ENCODE data around the gene CLIC1. TPM values are rescaled to one million over a fixed set of nuclear protein-coding genes. Genes with fewer than 3 reads are reported as not detected.

CLIC1 gene
- 100 to 1,000 TPM in 11 of 12 donors, not detected in 1; 100 to 194 (median 129) TPM for polyA plus RNA-seq (ENCODE audit: insufficient read length in 12 of 12)
- long read RNA-seq, donor 1, transcript CLIC1-208 (6 exons, 1,254 nt), result major isoform, 289 of 488 reads
- long read RNA-seq, donor 1, transcript CLIC1-210 (7 exons, 1,098 nt), result minor isoform, 5 of 488 reads
- long read RNA-seq, donor 1, partial matches to known transcripts, result 180 of 488 reads
- long read RNA-seq, donor 1, other reads (novel, unspliced or antisense), result 13 of 488 reads
- long read RNA-seq, donor 2, transcript CLIC1-208 (6 exons, 1,254 nt), result major isoform, 84 of 101 reads
- long read RNA-seq, donor 2, partial matches to known transcripts, result 15 of 101 reads
- long read RNA-seq, donor 2, other reads (novel, unspliced or antisense), result 0 of 101 reads
- long read RNA-seq, donor 3, transcript CLIC1-208 (6 exons, 1,254 nt), result major isoform, 33 of 39 reads
- long read RNA-seq, donor 3, partial matches to known transcripts, result 5 of 39 reads
- long read RNA-seq, donor 3, other reads (novel, unspliced or antisense), result 0 of 39 reads
- long read RNA-seq, donor 4, transcript CLIC1-208 (6 exons, 1,254 nt), result major isoform, 38 of 38 reads
- long read RNA-seq, donor 4, partial matches to known transcripts, result 0 of 38 reads
- long read RNA-seq, donor 4, other reads (novel, unspliced or antisense), result 0 of 38 reads
- long read RNA-seq, donor 5, transcript CLIC1-208 (6 exons, 1,254 nt), result major isoform, 91 of 119 reads
- long read RNA-seq, donor 5, partial matches to known transcripts, result 27 of 119 reads
- long read RNA-seq, donor 5, other reads (novel, unspliced or antisense), result 0 of 119 reads
- long read RNA-seq, donor 6, transcript CLIC1-208 (6 exons, 1,254 nt), result major isoform, 50 of 60 reads
- long read RNA-seq, donor 6, partial matches to known transcripts, result 9 of 60 reads
- long read RNA-seq, donor 6, other reads (novel, unspliced or antisense), result 0 of 60 reads
- long read RNA-seq, donor 7, transcript CLIC1-208 (6 exons, 1,254 nt), result major isoform, 36 of 36 reads
- long read RNA-seq, donor 7, partial matches to known transcripts, result 0 of 36 reads
- long read RNA-seq, donor 7, other reads (novel, unspliced or antisense), result 0 of 36 reads
- long read RNA-seq, donor 8, transcript CLIC1-208 (6 exons, 1,254 nt), result major isoform, 54 of 94 reads
- long read RNA-seq, donor 8, partial matches to known transcripts, result 40 of 94 reads
- long read RNA-seq, donor 8, other reads (novel, unspliced or antisense), result 0 of 94 reads
- long read RNA-seq, donor 9, transcript CLIC1-208 (6 exons, 1,254 nt), result major isoform, 66 of 86 reads
- long read RNA-seq, donor 9, partial matches to known transcripts, result 19 of 86 reads
- long read RNA-seq, donor 9, other reads (novel, unspliced or antisense), result 0 of 86 reads
- long read RNA-seq, donor 10, transcript CLIC1-208 (6 exons, 1,254 nt), result major isoform, 72 of 80 reads
- long read RNA-seq, donor 10, partial matches to known transcripts, result 6 of 80 reads
- long read RNA-seq, donor 10, other reads (novel, unspliced or antisense), result 0 of 80 reads
- long read RNA-seq, donor 11, transcript CLIC1-208 (6 exons, 1,254 nt), result major isoform, 91 of 140 reads
- long read RNA-seq, donor 11, partial matches to known transcripts, result 48 of 140 reads
- long read RNA-seq, donor 11, other reads (novel, unspliced or antisense), result 0 of 140 reads

DNA sequence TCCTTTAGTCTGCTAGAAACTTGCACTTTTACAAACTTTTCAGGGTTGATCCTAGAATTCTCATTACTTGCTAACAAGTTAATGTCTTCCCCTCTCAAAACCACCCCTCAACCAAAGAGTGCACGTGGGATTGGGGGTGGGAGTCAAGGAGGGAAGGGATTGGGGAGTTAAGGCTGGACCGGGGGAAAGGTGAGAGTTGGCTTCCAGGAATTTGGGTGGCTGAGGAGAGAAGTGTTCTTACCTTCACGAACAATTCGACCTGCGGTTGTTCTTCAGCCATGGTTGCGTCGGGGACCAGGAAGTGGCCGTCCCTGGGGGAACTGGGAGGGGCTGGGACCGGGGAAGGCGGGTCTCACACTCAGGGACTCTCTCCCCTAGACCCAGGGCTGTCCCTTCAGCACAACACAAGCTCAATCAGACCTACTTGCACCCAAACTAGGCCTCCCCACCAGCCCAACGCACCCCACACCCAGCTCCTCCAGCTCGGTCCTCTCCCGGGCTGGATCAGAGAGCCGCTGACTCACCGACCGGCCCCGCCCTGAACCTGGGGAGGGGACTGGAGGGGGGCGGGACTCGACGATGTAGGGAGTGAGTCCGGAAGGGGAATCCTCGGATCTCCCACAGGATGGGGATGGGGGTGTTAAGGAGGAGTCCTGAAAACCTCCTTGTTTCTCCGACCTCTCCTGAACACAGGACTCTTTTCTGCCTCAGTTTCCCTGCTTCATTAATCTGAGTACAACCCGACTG, at the start of gene CLIC1:
TSS of gene CLIC1 (minus strand) at position 510 of the 747 bp plus-strand sequence. CDS start at position 280, 230 bp downstream.
- DNase-seq, result peak; percentile 85

DNA sequence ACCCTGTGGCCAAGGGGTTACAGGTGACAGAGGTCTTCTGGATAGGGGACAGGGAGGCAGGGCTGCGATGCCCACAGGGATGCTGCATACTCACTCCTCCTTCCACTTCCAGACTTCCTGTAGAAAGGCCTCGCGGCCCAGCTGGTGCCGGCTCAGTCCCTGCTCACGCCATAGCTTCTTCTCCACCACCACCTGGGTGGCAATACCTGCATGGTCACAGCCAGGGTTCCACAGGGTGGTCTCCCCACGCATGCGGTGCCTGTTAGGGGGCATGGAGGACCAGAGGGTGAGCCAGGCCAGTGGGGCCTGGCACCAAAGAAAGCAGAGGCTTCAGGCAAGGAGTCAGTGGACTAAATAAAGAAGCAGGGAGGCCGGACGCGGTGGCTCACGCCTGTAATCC, 49.1 kb upstream of the CLIC1 start:
- no peak for DNase-seq

DNA sequence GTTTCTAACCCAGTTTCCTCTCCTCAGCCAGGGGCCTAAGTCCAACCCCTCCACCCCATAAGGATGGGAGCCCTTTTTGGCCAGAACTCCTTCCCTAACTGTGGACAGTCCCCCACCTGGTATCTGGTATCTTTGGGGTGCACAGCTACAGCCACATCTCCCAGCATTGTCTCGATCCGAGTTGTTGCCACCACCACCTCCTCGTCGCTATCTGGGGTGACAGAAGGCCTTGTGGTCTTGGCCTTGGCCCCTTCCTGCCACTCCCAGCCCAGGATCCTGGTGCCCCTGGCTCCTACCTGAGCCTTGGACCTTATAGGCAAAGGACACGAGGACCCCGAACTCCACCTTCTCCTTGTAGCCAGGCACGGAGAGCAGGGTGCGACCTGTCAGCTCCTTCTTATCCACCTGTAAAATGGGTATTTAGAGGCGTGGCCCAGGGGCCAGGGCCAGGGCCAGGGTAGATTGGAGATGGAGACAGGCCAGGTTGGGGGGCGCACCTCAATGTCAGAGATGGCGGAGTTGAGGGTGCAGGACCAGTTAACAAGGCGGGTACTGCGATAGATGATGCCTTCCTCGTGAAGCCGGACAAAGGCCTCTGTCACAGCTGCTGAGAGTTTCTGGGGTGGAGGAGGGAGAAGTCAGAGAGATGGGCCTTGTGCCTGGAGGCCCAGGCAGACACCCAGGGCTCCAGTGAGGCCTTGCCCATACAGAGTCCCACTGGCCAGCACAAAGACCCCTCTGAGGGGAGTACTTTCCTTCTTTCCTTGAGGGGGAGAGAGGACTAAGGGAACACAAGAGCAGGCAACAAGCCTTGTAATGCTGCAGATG, 48.0 kb upstream of the CLIC1 start:
- no peak for DNase-seq

DNA sequence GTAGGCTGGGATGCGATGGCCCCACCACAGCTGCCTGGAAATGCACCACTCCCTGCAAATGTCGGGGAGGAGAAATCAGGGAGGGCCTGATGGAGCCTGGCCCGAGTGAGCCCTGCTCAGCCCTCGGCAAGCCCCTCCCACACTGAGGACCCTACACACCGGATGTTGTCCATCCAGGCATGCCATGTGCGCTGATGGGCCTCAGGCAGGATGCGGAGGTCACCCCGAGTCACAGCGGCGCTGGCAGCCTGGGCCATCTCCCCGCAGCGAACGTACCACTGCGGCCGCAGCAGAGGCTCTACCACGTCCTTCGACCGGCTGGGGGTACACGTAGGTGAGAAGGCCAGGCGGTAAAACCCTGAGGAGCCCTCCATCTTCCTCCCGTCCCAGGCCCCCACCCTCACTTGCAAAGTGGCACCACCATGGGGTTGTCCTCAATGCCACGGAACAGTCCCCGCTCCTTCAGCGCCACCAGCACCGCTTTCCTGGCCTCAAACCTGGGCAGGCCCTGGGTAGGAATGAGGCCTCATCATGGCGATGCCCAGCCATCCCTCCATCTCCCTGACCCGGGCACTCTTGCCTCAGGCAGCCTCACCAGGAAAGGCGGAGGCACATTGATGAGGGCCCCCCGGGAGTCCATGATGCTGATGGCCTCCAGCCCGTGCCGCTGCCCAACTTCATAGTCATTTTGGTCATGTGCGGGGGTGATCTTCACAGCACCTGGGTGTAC, 46.0 kb upstream of the CLIC1 start:
- DNase-seq, result no peak

DNA sequence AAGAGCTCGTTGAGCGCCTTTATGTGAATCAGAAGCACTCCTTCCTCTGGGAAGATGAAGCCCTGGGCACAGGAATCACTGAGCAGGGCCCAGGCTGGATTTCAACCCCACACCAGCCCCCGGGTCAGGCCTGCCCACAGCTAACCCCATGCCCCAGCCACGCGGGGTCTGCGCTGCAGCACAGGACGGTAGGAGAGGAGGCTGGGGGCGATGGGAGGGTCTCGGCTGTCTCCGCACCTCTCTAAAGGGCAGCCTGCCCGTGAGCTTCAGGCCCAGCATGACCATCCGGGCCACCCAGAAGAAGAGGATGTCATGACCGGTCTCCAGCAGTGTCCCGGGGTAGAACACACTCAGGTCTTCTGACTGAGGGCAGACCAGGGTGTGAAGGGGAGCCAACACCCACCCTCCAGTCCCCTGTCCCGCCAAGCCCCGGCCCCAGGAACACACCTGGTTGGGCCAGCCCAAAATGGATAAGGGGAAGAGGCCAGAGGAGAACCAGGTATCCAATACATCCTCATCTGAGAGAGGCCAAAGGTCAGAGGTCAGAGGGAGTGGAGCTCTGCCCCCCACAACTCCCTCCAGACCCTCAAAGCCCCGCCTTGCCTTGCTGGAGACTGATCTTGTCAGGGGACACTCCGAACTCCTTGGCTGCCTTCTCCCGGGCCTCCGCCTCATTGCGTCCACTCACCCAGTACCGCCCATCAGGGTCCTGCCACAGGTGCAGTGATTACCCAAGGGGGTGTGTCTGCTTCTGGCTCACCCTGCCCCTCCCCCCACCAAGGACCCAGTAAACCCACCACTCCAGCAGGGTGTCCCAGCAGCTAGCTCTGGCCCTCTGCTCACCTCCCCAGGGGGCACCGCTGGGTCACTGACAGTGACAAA, 45.2 kb upstream of the CLIC1 start:
- DNase-seq, result no peak

DNA sequence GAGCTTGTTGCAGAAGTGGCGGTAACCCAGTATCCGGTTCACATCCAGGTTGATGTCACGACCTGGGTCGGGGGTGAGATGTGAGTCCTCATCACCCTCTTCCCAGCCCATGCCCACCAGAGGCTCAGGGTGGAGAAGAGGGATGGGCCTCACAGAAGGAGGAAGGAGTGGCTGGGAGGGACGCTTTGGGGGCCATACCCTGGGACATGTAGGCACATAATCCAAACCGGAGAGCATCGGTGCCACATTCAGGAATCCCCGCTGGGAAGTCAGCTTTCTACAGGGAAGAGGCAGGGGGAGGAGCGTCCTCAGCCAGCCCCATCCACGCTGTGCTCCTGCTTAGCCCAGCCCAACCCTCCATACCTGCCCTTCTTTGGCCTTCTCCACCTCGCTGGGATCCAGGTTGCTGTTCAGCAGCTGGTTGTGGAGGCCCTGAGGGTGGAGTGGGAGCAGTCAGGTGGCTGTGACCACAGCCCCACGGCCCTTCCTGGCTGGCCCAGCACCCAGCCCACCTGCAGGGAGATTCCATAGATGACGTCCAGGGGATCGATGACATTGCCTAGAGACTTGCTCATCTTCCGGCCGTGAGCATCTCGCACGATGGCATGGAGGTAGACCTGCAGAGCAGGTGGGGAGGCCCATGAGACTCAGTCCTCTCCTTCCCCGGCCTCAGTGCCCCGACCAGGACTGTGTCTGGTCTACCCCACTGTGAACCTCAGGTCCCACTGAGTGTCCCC, 44.3 kb upstream of the CLIC1 start:
- DNase-seq, result no peak

DNA sequence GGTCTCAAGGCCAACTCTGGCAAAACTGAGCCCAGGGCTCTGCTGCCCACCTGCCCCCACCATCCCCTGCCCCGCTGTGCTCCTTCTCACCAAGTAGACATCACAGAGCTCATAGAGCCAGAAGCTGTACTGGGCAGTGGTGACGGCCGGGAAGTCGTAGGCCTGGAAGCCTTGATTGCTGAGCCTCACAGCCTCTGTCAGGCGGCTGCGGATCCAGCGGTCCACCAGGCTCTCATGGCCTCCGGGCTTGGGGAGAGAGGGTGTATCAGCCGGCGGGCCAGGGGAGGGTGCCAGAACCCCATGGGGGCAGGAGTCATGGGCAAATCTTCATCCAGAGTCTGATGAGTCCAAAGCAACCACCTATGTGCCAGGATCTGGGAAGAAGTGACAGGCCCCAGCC, 43.6 kb upstream of the CLIC1 start:
- DNase-seq, result no peak

DNA sequence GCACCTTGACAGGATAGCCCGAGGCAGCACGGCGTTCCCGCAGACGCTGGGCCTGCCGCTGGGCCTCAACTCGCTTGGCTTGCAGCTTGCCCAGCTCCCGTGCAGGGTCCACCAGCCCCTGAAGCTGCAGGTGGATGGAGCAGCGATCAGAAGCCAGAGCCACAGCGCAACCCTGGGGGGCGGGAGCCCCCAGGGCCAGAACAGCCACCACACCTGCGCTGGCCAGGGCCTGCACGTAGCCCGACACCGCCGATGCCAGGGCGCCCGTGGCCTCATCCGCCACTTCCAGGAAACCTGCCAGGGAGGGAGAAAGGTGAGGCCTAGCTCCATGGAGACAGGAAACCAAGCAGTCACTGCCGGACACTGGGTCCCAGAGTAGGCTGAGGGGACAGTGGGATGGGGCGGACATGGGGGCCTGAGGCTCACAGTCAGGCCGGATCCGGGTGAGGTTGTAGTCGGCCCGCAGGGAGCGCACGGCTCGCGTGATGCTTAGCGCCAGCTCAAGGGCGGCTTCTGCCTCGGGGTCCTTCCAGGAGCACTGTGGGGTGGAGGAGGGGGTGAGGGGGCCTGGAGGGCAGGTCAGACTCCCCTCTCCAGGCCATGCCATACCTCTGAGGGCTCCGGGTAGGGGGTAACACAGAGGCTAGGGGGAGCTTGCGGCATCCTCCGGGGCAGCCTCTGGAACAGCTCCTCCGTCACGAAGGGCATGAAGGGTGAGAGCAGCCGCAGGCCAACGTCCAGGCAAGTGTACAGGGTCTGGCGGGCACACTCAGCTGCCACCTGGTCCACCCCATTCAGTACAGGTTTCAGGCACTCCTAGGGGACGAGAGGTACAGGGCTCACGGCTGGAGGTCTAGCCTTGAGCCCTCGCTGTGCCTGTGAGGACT, 42.9 kb upstream of the CLIC1 start:
- DNase-seq, result no peak

DNA sequence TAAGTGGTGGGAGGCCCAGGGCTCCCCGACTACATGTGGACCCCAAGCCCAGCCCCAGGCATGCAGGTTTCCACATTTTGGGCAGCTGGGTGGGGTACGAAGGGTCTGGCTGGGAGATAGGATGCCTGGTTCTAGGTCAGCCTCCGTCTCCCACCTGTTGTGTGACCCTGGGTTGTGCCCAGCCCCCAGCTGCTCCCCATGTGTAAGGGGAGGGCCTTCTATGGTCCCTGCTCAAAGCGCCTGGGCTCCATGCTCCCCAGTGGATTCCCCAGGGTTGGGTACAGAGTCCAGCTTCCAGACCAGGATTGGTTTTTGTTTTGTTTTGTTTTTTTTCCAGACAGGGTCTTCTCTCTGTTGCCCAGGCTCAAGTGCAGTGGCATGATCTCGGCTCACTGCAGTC, 41.9 kb upstream of the CLIC1 start:
- no peak for DNase-seq

DNA sequence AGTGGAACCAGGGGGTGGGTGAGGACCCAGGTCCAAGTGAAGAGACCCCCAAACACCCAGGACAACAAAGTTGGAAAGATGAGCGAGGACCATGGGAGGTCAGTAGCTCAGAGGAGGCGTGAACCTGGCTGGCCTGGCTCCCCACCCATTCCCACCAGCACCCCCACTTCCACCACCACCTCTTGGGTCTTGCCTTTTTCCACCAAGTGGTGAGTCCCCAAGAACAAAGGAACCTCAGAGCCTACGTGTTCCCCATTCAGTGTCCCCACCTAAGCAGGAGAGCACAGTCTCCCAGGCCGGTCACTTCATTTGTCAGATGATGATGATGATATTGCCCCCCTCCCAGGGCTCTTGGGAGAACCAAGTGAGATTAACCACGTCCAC, 41.3 kb upstream of the CLIC1 start:
- no peak for DNase-seq

DNA sequence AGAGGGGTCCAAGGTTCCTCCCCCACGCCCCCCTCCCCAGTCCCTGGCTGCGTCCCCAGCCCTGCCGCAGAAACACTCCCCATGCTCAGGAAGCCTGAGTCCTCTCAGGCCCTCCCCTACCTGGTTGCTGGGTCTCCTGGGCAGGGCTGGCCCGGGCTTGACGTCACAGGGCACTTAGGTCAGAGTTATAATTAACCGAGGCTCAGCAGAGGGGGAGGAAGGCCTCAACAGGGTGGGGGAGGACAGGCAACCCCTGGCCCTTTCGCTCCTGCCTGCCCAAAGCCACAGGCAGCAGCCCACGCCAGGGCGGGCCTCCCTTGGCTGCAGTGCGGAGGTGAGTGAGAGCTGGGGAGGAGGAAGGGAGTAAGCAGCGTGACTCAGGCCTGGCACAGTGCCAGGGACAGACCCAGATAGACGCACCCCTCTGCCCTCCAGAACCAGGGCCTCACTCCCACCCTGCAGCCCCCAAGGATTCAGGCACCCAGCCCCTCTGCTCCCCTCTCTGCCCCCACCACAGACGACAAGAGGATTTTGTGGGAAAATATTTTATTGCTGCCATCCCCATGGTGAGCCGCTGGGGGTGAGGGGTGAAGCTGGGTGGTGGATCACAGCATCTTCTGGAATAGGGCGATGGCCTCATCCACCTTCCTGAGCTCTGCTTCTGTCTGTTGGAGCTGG, 40.8 kb upstream of the CLIC1 start, which contains the start of gene VWA7:
TSS of gene VWA7 (minus strand) at position 340 of the 678 bp plus-strand sequence. CDS start 549 bp downstream, outside the sequence.
- DNase-seq, result no peak

DNA sequence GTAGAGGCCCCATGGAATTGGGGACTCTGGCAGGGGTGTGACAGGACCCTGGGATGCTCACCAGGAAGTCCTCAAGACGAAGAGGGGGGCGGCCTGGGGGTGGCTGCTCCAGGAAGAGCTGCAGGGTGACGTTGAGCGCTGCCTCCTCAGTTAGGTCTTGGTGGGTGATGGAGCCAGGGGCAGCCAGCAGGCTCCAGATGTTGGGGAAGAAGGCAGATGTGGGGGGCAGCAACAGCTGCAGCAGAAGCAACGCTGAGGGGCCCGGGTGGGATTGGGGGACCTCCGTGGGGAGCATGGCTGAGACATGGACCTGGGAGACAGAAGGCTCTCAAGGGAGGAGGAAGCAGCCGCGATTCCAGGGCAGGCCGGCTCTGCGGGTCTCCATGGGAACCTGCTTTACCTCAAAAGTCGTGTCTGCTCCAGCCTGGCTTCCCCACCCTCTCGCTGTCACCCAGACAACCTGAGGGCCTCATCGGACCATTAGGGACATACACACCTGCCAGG, 40.2 kb upstream of the CLIC1 start:
- DNase-seq, result no peak

DNA sequence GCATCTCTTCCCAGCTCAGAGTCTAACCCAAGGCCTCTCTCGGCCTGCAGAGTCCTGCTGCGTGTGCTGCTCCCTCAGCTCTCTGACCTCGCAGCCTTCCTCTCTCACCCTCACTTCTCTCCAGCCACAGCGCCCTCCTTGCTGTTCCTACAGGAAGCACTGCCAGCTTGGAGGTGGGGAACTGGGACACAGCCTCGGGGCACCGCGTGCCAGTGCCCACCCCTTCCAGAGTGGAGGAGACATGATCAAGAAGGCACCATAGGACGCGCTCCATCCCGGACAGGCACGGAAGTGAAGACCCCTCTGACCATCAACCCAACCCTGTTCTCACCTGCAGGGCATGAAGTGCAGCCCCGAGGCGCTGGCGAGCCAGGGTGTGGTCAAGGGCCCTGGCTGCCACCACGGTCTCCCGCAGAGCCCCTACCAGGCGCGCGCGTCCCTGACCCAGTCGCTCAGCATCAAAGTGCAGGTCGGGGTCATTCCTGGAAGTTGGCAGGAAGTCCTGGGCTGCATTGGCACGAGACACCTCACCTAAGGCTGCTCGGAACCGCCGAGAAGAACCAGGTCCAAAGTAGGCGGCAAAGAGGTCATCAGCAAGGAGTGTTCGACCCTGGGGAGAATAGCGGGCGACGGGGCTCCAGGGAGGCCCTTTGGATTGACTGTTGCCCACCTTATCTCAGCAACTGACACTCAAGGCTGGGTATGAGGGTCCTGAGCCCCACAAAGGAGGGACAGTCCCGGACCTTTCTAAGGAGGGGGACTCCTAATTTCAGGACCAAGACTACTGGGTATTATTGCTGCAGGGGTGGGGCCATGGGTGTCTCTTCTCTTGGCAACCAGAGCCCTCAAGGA, 39.5 kb upstream of the CLIC1 start:
- no peak for DNase-seq

DNA sequence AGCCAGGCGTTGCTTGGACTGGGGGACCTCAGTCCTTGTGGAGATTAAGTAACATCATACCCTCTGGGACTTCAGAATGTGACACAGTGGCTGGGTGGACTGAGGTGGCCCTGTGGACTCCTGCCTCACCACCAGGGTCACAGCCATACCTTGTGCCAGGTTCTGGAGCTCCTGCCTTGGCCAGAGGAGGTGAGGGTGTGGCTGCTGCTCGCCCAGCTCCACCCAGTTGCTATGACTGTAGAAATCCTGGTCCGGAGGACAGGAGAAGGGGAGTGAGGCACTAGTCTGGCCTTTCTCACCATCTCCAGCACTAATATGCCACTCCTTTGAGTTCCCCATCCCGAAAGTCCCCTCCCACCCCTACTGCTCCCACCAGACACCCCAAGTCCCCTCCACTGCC, 38.9 kb upstream of the CLIC1 start:
- no peak for DNase-seq

Data from muscle of arm (tissue), 14 donors.